HCT116 (cell line): ENCODE results near the gene TXNDC11. TPM values are rescaled to one million over a fixed set of nuclear protein-coding genes. Genes with fewer than 3 reads are reported as not detected.

ENCODE experiments used
- ATAC-seq: fragments of 200-7000 bp; cut with Tn5 transposase; 2 replicates; pipeline ENCODE4 v1.9.1; 2020; ENCODE audit warnings: mild to moderate bottlenecking, moderate library complexity
- BruUV-seq: library from RNA; stranded (reverse); fragments of 400-500 nt; replicated peaks from 2 replicates; lab custom pipeline; 2021; lab: Mats Ljungman, UMichigan
- CTCF ChIA-PET: fragments of 300-600 bp; sonication (Branson Sonifier 250); formaldehyde crosslinking; loops from one replicate; lab custom pipeline; 2021; ENCODE audit warnings: antibody characterized with exemption; lab: Charles Lee
- POLR2A ChIA-PET: fragments of 300-600, 350-600 bp; sonication (Branson Sonifier 250); formaldehyde crosslinking; loops from one replicate; lab custom pipeline; 2021; ENCODE audit warnings: antibody characterized with exemption; lab: Charles Lee
- RAD21 ChIA-PET, 2 experiments: fragments of 300-600 bp; sonication (Branson Sonifier 250); formaldehyde crosslinking; loops; one replicate each; lab custom pipeline; 2023; ENCODE audit warnings: low total read pairs in 2 of 2; ENCODE audit not compliant: uncharacterized antibody in 2 of 2, unreplicated experiment in 2 of 2, low non-redundant PET in 1 of 2; lab: Charles Lee
- DNase-seq: peaks from one replicate; pipeline ENCODE4 v3.0.0-alpha.2; 2010; ENCODE audit warnings: low read depth, low spot score
- H2AFZ ChIP-seq: fragments of 200-600 bp; shearing (Covaris generic), sonication (generic); 2 replicates; pipeline ENCODE4 v1.6.1; 2017; ENCODE audit warnings: low read depth, mixed run types, mixed read lengths, antibody characterized with exemption, low read length; ENCODE audit not compliant: poor library complexity, severe bottlenecking
- H3K27ac ChIP-seq: 2 replicates; pipeline ENCODE4 v1.5.1; 2012; ENCODE audit warnings: low read depth, low read length
- H3K27me3 ChIP-seq: fragments of 200-600 bp; sonication (generic); 2 replicates; pipeline ENCODE4 v1.6.1; 2016; ENCODE audit warnings: mixed run types, low read length, mixed read lengths; ENCODE audit not compliant: insufficient read depth
- H3K36me3 ChIP-seq, 2 experiments: fragments of 200-500 bp in 1 of 2; fragments of 200-600 bp in 1 of 2; sonication (Bioruptor generic) in 1 of 2; sonication (generic) in 1 of 2; 2 replicates each; pipeline versions ENCODE4 v1.5.1 to v1.6.1; 2014 to 2016; ENCODE audit warnings: low read length in 2 of 2, inconsistent platforms in 1 of 2, mixed read lengths in 1 of 2, mixed run types in 1 of 2; ENCODE audit not compliant: insufficient read depth in 2 of 2, control insufficient read depth in 1 of 2
- H3K4me1 ChIP-seq, 2 experiments: fragments of 200-600 bp in 1 of 2; sonication (generic) in 1 of 2; 2 replicates each; pipeline versions ENCODE4 v1.5.1 to v1.6.1; 2012 to 2017; ENCODE audit warnings: low read length in 2 of 2, inconsistent platforms in 1 of 2, mild to moderate bottlenecking in 1 of 2, mixed read lengths in 1 of 2, mixed run types in 1 of 2, moderate library complexity in 1 of 2; ENCODE audit not compliant: insufficient read depth in 2 of 2, control insufficient read depth in 1 of 2
- H3K4me2 ChIP-seq: fragments of 200-600 bp; sonication (generic); 2 replicates; pipeline ENCODE4 v1.6.1; 2017; ENCODE audit warnings: mixed run types, low read length, mixed read lengths
- H3K4me3 ChIP-seq, 2 experiments: fragments of 200-600 bp in 1 of 2; sonication (generic) in 1 of 2; replicated peaks in 1 of 2; 2 replicates each; pipeline ENCODE4 v1.5.1; 2011 to 2016; ENCODE audit warnings: low read length in 2 of 2, control low read depth in 1 of 2, low read depth in 1 of 2, mild to moderate bottlenecking in 1 of 2, mixed read lengths in 1 of 2, mixed run types in 1 of 2
- H3K79me2 ChIP-seq: fragments of 200-600 bp; sonication (generic); 2 replicates; pipeline ENCODE4 v1.6.1; 2017; ENCODE audit warnings: mild to moderate bottlenecking, mixed run types, low read length, moderate library complexity, mixed read lengths; ENCODE audit not compliant: insufficient read depth
- H3K9ac ChIP-seq: fragments of 200-600 bp; sonication (generic); 2 replicates; pipeline ENCODE4 v1.6.1; 2016; ENCODE audit warnings: low read length, mixed read lengths
- H3K9me2 ChIP-seq: fragments of 200-600 bp; sonication (generic), shearing (Covaris generic); 2 replicates; pipeline ENCODE4 v1.6.1; 2017; ENCODE audit warnings: mixed run types, mild to moderate bottlenecking, moderate library complexity; ENCODE audit not compliant: insufficient read depth
- H3K9me3 ChIP-seq, 2 experiments: fragments of 200-500 bp in 1 of 2; fragments of 200-600 bp in 1 of 2; sonication (Bioruptor generic) in 1 of 2; sonication (generic) in 1 of 2; 2 replicates each; pipeline ENCODE4 v1.6.1; 2014 to 2017; ENCODE audit warnings: low read length in 2 of 2, mixed read lengths in 2 of 2, inconsistent platforms in 1 of 2, low read depth in 1 of 2, mild to moderate bottlenecking in 1 of 2, mixed run types in 1 of 2, moderate library complexity in 1 of 2; ENCODE audit not compliant: control insufficient read depth in 1 of 2, insufficient read depth in 1 of 2
- H4K20me1 ChIP-seq: fragments of 200-600 bp; sonication (generic), shearing (Covaris generic); 2 replicates; pipeline ENCODE4 v1.6.1; 2017; ENCODE audit warnings: mixed run types, mild to moderate bottlenecking, moderate library complexity; ENCODE audit not compliant: insufficient read depth
- CTCF ChIP-seq, 3 experiments: fragments of 200-600 bp in 1 of 3; sonication (generic) in 1 of 3; IDR thresholded peaks in 2 of 3; conservative IDR thresholded peaks in 1 of 3; 2 replicates each; pipeline ENCODE4 v1.5.1; 2012 to 2017; ENCODE audit warnings: low read depth in 2 of 3, low read length in 2 of 3, antibody characterized with exemption in 1 of 3, borderline replicate concordance in 1 of 3, control low read depth in 1 of 3, mild to moderate bottlenecking in 1 of 3, mixed read lengths in 1 of 3, mixed run types in 1 of 3, moderate library complexity in 1 of 3; ENCODE audit not compliant: insufficient read depth in 1 of 3
- EGR1 ChIP-seq: IDR thresholded peaks from 2 replicates; pipeline ENCODE4 v1.6.1; 2012; ENCODE audit warnings: low read depth
- ELF1 ChIP-seq: IDR thresholded peaks from 2 replicates; pipeline ENCODE4 v1.6.1; 2012; ENCODE audit warnings: low read depth, borderline replicate concordance
- RAD21 ChIP-seq: IDR thresholded peaks from 2 replicates; pipeline ENCODE4 v1.6.1; 2012; ENCODE audit warnings: low read depth, mild to moderate bottlenecking
- SP1 ChIP-seq: IDR thresholded peaks from 2 replicates; pipeline ENCODE4 v1.6.1; 2012; ENCODE audit warnings: low read depth
- SRF ChIP-seq: IDR thresholded peaks from 2 replicates; pipeline ENCODE4 v1.6.1; 2012; ENCODE audit warnings: low read depth
- intact Hi-C: fragments of 100-400 bp; cut with micrococcal nuclease; formaldehyde crosslinking; loops from 2 replicates; pipeline ENCODE4 v1.10.0; 2022
- total RNA-seq: library from RNA; stranded (reverse); gene quantifications from one replicate; pipeline ENCODE4 v1.2.1, GENCODE V29; 2021; ENCODE audit not compliant: unreplicated experiment

TXNDC11 gene
- total RNA-seq, 1 experiment from 2014 or later, result 26.8 TPM

- no TSS peak for BruUV-seq
- intact Hi-C loops, result no loop called here
- POLR2A ChIA-PET, result no interaction called here
- no peaks in the 10 kb centered on the region for H3K27me3 ChIP-seq
- no peak overlapping the region; the same call in 1 of the 2 replicates for H3K27ac ChIP-seq
- RAD21 ChIA-PET, result no interaction called here
- peaks cover 46 to 67% of the 10 kb centered on the region in 2 experiments for H3K4me1 ChIP-seq
- H3K9me3 ChIP-seq, result no peaks in the 10 kb centered on the region
- H3K36me3 ChIP-seq, result peaks cover 3 to 4% of the 10 kb centered on the region in 2 experiments; a peak in 2 of 4 replicates
- ATAC-seq (no peak), DNase-seq (no peak)
- CTCF ChIA-PET, result no interaction called here
- no peak for TF ChIP-seq SRF
- no peak for TF ChIP-seq RAD21
- TF ChIP-seq ELF1, result no peak
- TF ChIP-seq EGR1, result no peak
- no peak for TF ChIP-seq SP1
- H4K20me1 ChIP-seq, result no peaks in the 10 kb centered on the region
- H2AFZ ChIP-seq, result no peak overlapping the region
- H3K4me3 ChIP-seq, result no peak overlapping the region
- H3K79me2 ChIP-seq, result no peaks in the 10 kb centered on the region
- H3K4me2 ChIP-seq, result no peak overlapping the region
- no peaks in the 10 kb centered on the region for H3K9me2 ChIP-seq
- H3K9ac ChIP-seq, result no peak overlapping the region
These were observed 70.2 kb downstream of the TXNDC11 start for GRCh38 chr16:11672206-11673090.

GRCh38 chr16:11671676-11672075 is 71.0 kb downstream of the TXNDC11 start:
- Histone ChIP-seq H3K27me3 (no peaks in the 10 kb centered on the region), H3K4me1 (peaks cover 40 to 61% of the 10 kb centered on the region in 2 experiments), H2AFZ (no peak overlapping the region), H3K4me2 (no peak overlapping the region), H3K9me3 (no peaks in the 10 kb centered on the region), H3K4me3 (no peak overlapping the region), H3K27ac (no peak overlapping the region), H3K9ac (no peak overlapping the region), H3K79me2 (no peaks in the 10 kb centered on the region), H4K20me1 (no peaks in the 10 kb centered on the region), H3K36me3 (peaks cover 1 to 2% of the 10 kb centered on the region in 2 experiments; a peak in 2 of 4 replicates), H3K9me2 (no peaks in the 10 kb centered on the region)
- ChIA-PET POLR2A (no interaction called here), RAD21 (no interaction called here), CTCF (no interaction called here)
- intact Hi-C loops, result no loop called here
- ATAC-seq (no peak), DNase-seq (no peak)
- BruUV-seq, result no TSS peak
- no peak for TF ChIP-seq CTCF (IDR thresholded peaks at IDR 0.05 in 2 of 3, conservative IDR thresholded peaks at IDR 0.05 in 1 of 3; ENCODE audit: borderline replicate concordance in 1 of 3, insufficient read depth in 1 of 3, low read depth in 2 of 3, low read length in 2 of 3)
